Fibroblast of skin of scalp (primary cell): Measurements from ENCODE around the gene TMEM164.

Experiments
- DNase-seq: peaks from one replicate; pipeline ENCODE4 v3.0.0-alpha.2; 2013

The TMEM164 gene

GRCh38 chrX:110003167-110004156 is 548 bp downstream of the TMEM164 start:
- peak; percentile 10 for DNase-seq

GRCh38 chrX:110004215-110004614 is 1.3 kb downstream of the TMEM164 start:
- no peak for DNase-seq

GRCh38 chrX:110004731-110005369 is 1.9 kb downstream of the TMEM164 start:
- DNase-seq: no peak

- DNase-seq: no peak
Measured at GRCh38 chrX:110006161-110006560, 3.2 kb downstream of the TMEM164 start.

- DNase-seq: peak; percentile 6
Measured at GRCh38 chrX:110006821-110007375, 4.0 kb downstream of the TMEM164 start.

GRCh38 chrX:110008011-110008635 is 5.2 kb downstream of the TMEM164 start:
- DNase-seq: no peak

- DNase-seq: no peak
Measured at GRCh38 chrX:110012818-110013485, 10.0 kb downstream of the TMEM164 start.

GRCh38 chrX:110013968-110014367 is 11.1 kb downstream of the TMEM164 start:
- no peak for DNase-seq

GRCh38 chrX:110015032-110015431 is 12.1 kb downstream of the TMEM164 start:
- no peak for DNase-seq

GRCh38 chrX:110015915-110016314 is 13.0 kb downstream of the TMEM164 start:
- DNase-seq: no peak

GRCh38 chrX:110020536-110020935 is 17.6 kb downstream of the TMEM164 start:
- no peak for DNase-seq

- DNase-seq: peak; percentile 33
Measured at GRCh38 chrX:110021258-110022022, 18.5 kb downstream of the TMEM164 start.

- no peak for DNase-seq
Measured at GRCh38 chrX:110022599-110023448, 19.9 kb downstream of the TMEM164 start.

- no peak for DNase-seq
Measured at GRCh38 chrX:110025395-110025794, 22.5 kb downstream of the TMEM164 start.

- peak; percentile 17 for DNase-seq
Measured at GRCh38 chrX:110026099-110026844, 23.4 kb downstream of the TMEM164 start.

GRCh38 chrX:110032534-110033147 is 29.7 kb downstream of the TMEM164 start:
- DNase-seq: no peak

- DNase-seq: no peak
Measured at GRCh38 chrX:110034036-110034435, 31.1 kb downstream of the TMEM164 start.

- no peak for DNase-seq
Measured at GRCh38 chrX:110036162-110037033, 33.5 kb downstream of the TMEM164 start.
